H1 (cell line): ENCODE data around the gene LUC7L3. TPM values are rescaled to one million over a fixed set of nuclear protein-coding genes. Genes with fewer than 3 reads are reported as not detected.

Experiments used
- CTCF ChIA-PET: fragments of 300-600 bp; sonication (Branson Sonifier 250); formaldehyde crosslinking; loops from one replicate; lab custom pipeline; 2021; ENCODE audit not compliant: partially characterized antibody; lab: Charles Lee
- POLR2A ChIA-PET: fragments of 300-600 bp; sonication (Branson Sonifier 250); formaldehyde crosslinking; loops from one replicate; lab custom pipeline; 2021; ENCODE audit warnings: inconsistent platforms; ENCODE audit not compliant: partially characterized antibody; lab: Charles Lee
- DNase-seq, 2 experiments: peaks; one replicate each; pipeline versions ENCODE4 v3.0.0 to v3.0.0-alpha.2; 2010 to 2022; ENCODE audit warnings: low spot score in 2 of 2, low read depth in 1 of 2, mixed read lengths in 1 of 2
- FAIRE-seq: peaks from 2 replicates; lab custom pipeline; 2011; peaks lifted over from hg19 to GRCh38; lab: Jason Lieb, UNC
- H2AFZ ChIP-seq: 2 replicates; pipeline ENCODE4 v1.8.1; 2012; ENCODE audit warnings: low read length, inconsistent platforms
- H2AK5ac ChIP-seq: 2 replicates; pipeline ENCODE4 v1.6.1; 2013; ENCODE audit warnings: low read depth, low read length
- H2BK120ac ChIP-seq: replicated peaks from 2 replicates; pipeline ENCODE3; 2013; ENCODE audit warnings: low read depth, low read length, inconsistent platforms
- H2BK12ac ChIP-seq: 2 replicates; pipeline ENCODE4 v1.6.1; 2013; ENCODE audit warnings: low read depth, low read length
- H2BK15ac ChIP-seq: 2 replicates; pipeline ENCODE4 v1.6.1; 2013; ENCODE audit warnings: low read length
- H2BK20ac ChIP-seq: 2 replicates; pipeline ENCODE4 v1.6.1; 2013; ENCODE audit warnings: low read length
- H2BK5ac ChIP-seq: 2 replicates; pipeline ENCODE4 v1.6.1; 2013; ENCODE audit warnings: low read depth, low read length
- H3K14ac ChIP-seq: 2 replicates; pipeline ENCODE4 v1.6.1; 2013; ENCODE audit warnings: inconsistent platforms; ENCODE audit not compliant: insufficient read length
- H3K18ac ChIP-seq: 2 replicates; pipeline ENCODE4 v1.6.1; 2013; ENCODE audit warnings: low read length; ENCODE audit errors: extremely low read depth
- H3K23ac ChIP-seq: 2 replicates; pipeline ENCODE4 v1.6.1; 2013; ENCODE audit warnings: inconsistent platforms; ENCODE audit not compliant: insufficient read length
- H3K23me2 ChIP-seq: 2 replicates; pipeline ENCODE4 v1.6.1; 2013; ENCODE audit warnings: low read depth, low read length
- H3K27ac ChIP-seq: 2 replicates; pipeline ENCODE4 v1.6.1; 2011; ENCODE audit warnings: low read depth, low read length, inconsistent platforms
- H3K27me3 ChIP-seq, 4 experiments: replicated peaks in 1 of 4; 1 replicate in 1 of 4; 2 replicates in 3 of 4; pipeline versions ENCODE4 v1.6.1 to v1.8.1; 2011 to 2013; ENCODE audit warnings: low read length in 3 of 4, mild to moderate bottlenecking in 3 of 4, inconsistent platforms in 2 of 4, mixed read lengths in 2 of 4, moderate library complexity in 1 of 4; ENCODE audit not compliant: control insufficient read depth in 3 of 4, insufficient read depth in 3 of 4; ENCODE audit errors: extremely low read depth in 1 of 4
- H3K36me3 ChIP-seq, 4 experiments: 2 replicates each; pipeline versions ENCODE4 v1.6.1 to v1.8.1; 2011 to 2013; ENCODE audit warnings: mild to moderate bottlenecking in 4 of 4, low read length in 3 of 4, moderate library complexity in 2 of 4, control low read depth in 1 of 4, inconsistent platforms in 1 of 4; ENCODE audit not compliant: insufficient read depth in 4 of 4, control insufficient read depth in 2 of 4
- H3K4ac ChIP-seq: replicated peaks from 2 replicates; pipeline ENCODE3; 2013; ENCODE audit warnings: low read length, low read depth, mixed read lengths, inconsistent platforms; ENCODE audit not compliant: insufficient read length
- H3K4me1 ChIP-seq, 4 experiments: replicated peaks in 1 of 4; 1 replicate in 1 of 4; 2 replicates in 3 of 4; pipeline versions ENCODE4 v1.6.1 to v1.8.1; 2011 to 2013; ENCODE audit warnings: low read length in 3 of 4, inconsistent platforms in 2 of 4, mixed read lengths in 1 of 4; ENCODE audit not compliant: insufficient read depth in 4 of 4, control insufficient read depth in 3 of 4
- H3K4me2 ChIP-seq, 2 experiments: 2 replicates each; pipeline versions ENCODE4 v1.6.1 to v1.8.1; 2011 to 2013; ENCODE audit warnings: low read depth in 2 of 2, low read length in 2 of 2, control low read depth in 1 of 2, inconsistent platforms in 1 of 2, mild to moderate bottlenecking in 1 of 2; ENCODE audit not compliant: insufficient read depth in 1 of 2
- H3K4me3 ChIP-seq, 4 experiments: fragments of 200-600, 300-600 bp in 1 of 4; sonication (generic), shearing (Covaris generic), sonication (Bioruptor Twin) in 1 of 4; 2 replicates each; pipeline versions ENCODE4 v1.5.1 to v1.8.1; 2011 to 2016; ENCODE audit warnings: low read length in 4 of 4, low read depth in 3 of 4, control low read depth in 2 of 4, inconsistent platforms in 2 of 4, mild to moderate bottlenecking in 2 of 4, mixed read lengths in 1 of 4, moderate library complexity in 1 of 4; ENCODE audit not compliant: insufficient read depth in 2 of 4; ENCODE audit errors: extremely low read depth in 1 of 4
- H3K56ac ChIP-seq: replicated peaks from 2 replicates; pipeline ENCODE3; 2013; ENCODE audit warnings: low read depth, mild to moderate bottlenecking, mixed read lengths, low read length, inconsistent platforms; ENCODE audit not compliant: insufficient read length
- H3K79me1 ChIP-seq: 2 replicates; pipeline ENCODE4 v1.6.1; 2013; ENCODE audit warnings: low read depth, low read length, control low read depth
- H3K79me2 ChIP-seq, 2 experiments: 2 replicates each; pipeline versions ENCODE4 v1.6.1 to v1.8.1; 2012 to 2013; ENCODE audit warnings: low read length in 2 of 2, mild to moderate bottlenecking in 2 of 2, inconsistent platforms in 1 of 2; ENCODE audit not compliant: insufficient read depth in 2 of 2, control insufficient read depth in 1 of 2
- H3K9ac ChIP-seq, 4 experiments: replicated peaks in 1 of 4; 1 replicate in 1 of 4; 2 replicates in 3 of 4; pipeline versions ENCODE4 v1.6.1 to v1.8.1; 2011 to 2013; ENCODE audit warnings: low read depth in 3 of 4, low read length in 3 of 4, control low read depth in 2 of 4, mild to moderate bottlenecking in 2 of 4, moderate library complexity in 2 of 4, inconsistent platforms in 1 of 4; ENCODE audit errors: extremely low read depth in 1 of 4
- H3K9me3 ChIP-seq, 2 experiments: 2 replicates each; pipeline versions ENCODE4 v1.6.1 to v1.8.1; 2012 to 2013; ENCODE audit warnings: mild to moderate bottlenecking in 2 of 2, moderate library complexity in 2 of 2, control low read depth in 1 of 2, inconsistent platforms in 1 of 2, low read depth in 1 of 2, low read length in 1 of 2, mixed read lengths in 1 of 2; ENCODE audit not compliant: insufficient read depth in 2 of 2
- H4K20me1 ChIP-seq, 2 experiments: replicated peaks in 1 of 2; 2 replicates each; pipeline versions ENCODE3 to v1.8.1; 2011 to 2013; ENCODE audit warnings: inconsistent platforms in 2 of 2, low read length in 2 of 2, mild to moderate bottlenecking in 1 of 2; ENCODE audit not compliant: insufficient read depth in 2 of 2, control insufficient read depth in 1 of 2
- H4K5ac ChIP-seq: 2 replicates; pipeline ENCODE4 v1.6.1; 2013; ENCODE audit warnings: low read length, low read depth, mixed read lengths, inconsistent platforms; ENCODE audit not compliant: insufficient read length
- H4K8ac ChIP-seq: 2 replicates; pipeline ENCODE4 v1.8.0; 2013; ENCODE audit warnings: mild to moderate bottlenecking, moderate library complexity, low read length, inconsistent platforms; ENCODE audit not compliant: insufficient read depth; ENCODE audit errors: extremely low read depth
- H4K91ac ChIP-seq: replicated peaks from 2 replicates; pipeline ENCODE3; 2013; ENCODE audit warnings: low read length, mixed read lengths, inconsistent platforms; ENCODE audit not compliant: insufficient read length
- ATF2 ChIP-seq: IDR thresholded peaks from 2 replicates; pipeline ENCODE4 v1.6.1; 2012; ENCODE audit warnings: low read length, inconsistent platforms
- BRCA1 ChIP-seq: IDR thresholded peaks from 2 replicates; pipeline ENCODE4 v1.6.1; 2012; ENCODE audit warnings: low read depth, low read length, improper control_type of control experiment
- EP300 ChIP-seq, 2 experiments: IDR thresholded peaks; 1 replicate in 1 of 2; 2 replicates in 1 of 2; pipeline ENCODE4 v1.6.1; 2011 to 2012; ENCODE audit warnings: low read depth in 2 of 2, low read length in 2 of 2, mild to moderate bottlenecking in 2 of 2, borderline replicate concordance in 1 of 2, inconsistent platforms in 1 of 2, moderate library complexity in 1 of 2
- NRF1 ChIP-seq: IDR thresholded peaks from 2 replicates; pipeline ENCODE4 v1.6.1; 2011; ENCODE audit warnings: mild to moderate bottlenecking, low read depth, low read length, improper control_type of control experiment
- POU5F1 ChIP-seq: IDR thresholded peaks from 2 replicates; pipeline ENCODE4 v1.6.1; 2011; ENCODE audit warnings: low read depth, mild to moderate bottlenecking, low read length, moderate library complexity
- RAD21 ChIP-seq, 2 experiments: IDR thresholded peaks in 1 of 2; conservative IDR thresholded peaks in 1 of 2; 2 replicates each; pipeline ENCODE4 v1.6.1; 2011; ENCODE audit warnings: low read depth in 2 of 2, low read length in 2 of 2, improper control_type of control experiment in 1 of 2, inconsistent platforms in 1 of 2, mild to moderate bottlenecking in 1 of 2, moderate library complexity in 1 of 2
- RXRA ChIP-seq: IDR thresholded peaks from 2 replicates; pipeline ENCODE4 v1.6.1; 2011; ENCODE audit warnings: low read depth, mild to moderate bottlenecking, low read length, moderate library complexity; ENCODE audit not compliant: insufficient read depth
- SIRT6 ChIP-seq: IDR thresholded peaks from one replicate; pipeline ENCODE4 v1.7.1; 2012; ENCODE audit warnings: low read length, inconsistent platforms
- SP4 ChIP-seq: IDR thresholded peaks from 2 replicates; pipeline ENCODE4 v1.6.1; 2012; ENCODE audit warnings: low read length, inconsistent platforms
- TBP ChIP-seq: IDR thresholded peaks from 2 replicates; pipeline ENCODE4 v1.6.1; 2011; ENCODE audit warnings: low read depth, low read length, improper control_type of control experiment
- YY1 ChIP-seq: IDR thresholded peaks from 2 replicates; pipeline ENCODE4 v1.6.1; 2011; ENCODE audit warnings: low read depth, mild to moderate bottlenecking, low read length
- WGBS, 2 experiments: shearing (Covaris generic) in 1 of 2; methylation state at CpG; one replicate each; pipeline versions ENCODE4 v1.1.6 to v1.1.7; 2013 to 2015; ENCODE audit warnings: low lambda C conversion rate in 2 of 2, mixed read lengths in 2 of 2, inconsistent platforms in 1 of 2, low coverage in 1 of 2, missing lambda C conversion rate in 1 of 2; ENCODE audit not compliant: insufficient replicate concordance in 2 of 2, insufficient coverage in 1 of 2, insufficient read length in 1 of 2; ENCODE audit errors: extremely low coverage in 1 of 2, missing lambda C conversion rate in 1 of 2; 5-methylcytosine and 5-hydroxymethylcytosine counted together
- polyA plus RNA-seq, 7 experiments: library from polyadenylated mRNA; depleted of rRNA in 3 of 7; stranded (reverse) in 5 of 7; unstranded in 2 of 7; fragments of >200 nt in 5 of 7; fragments of 200-250 nt in 2 of 7; gene quantifications; 1 replicate in 5 of 7; 2 replicates in 1 of 7; 4 replicates in 1 of 7; pipeline versions ENCODE4 v1.2.1 to v1.2.3, GENCODE V29; 2011 to 2013; ENCODE audit warnings: missing spikeins in 2 of 7, mixed read lengths in 2 of 7
- total RNA-seq: library from RNA; stranded (reverse); fragmentation: NEBNext Ultra II Directional; extraction: Animal tissue kit (Norgen Biotek cat#: 25700); gene quantifications from 2 replicates; pipeline ENCODE4 v1.2.1, GENCODE V29; 2021
- TF ChIP-seq, protein P1 (sequence below): IDR thresholded peaks from 2 replicates; pipeline ENCODE4 v1.6.1; 2012; ENCODE audit warnings: inconsistent platforms

The LUC7L3 gene
- total and polyA plus RNA-seq, 2 of the 8 experiments (the other 6 are each of a cell fraction or from before 2014, with no cell fraction given), result 102 to 126 TPM

DNA sequence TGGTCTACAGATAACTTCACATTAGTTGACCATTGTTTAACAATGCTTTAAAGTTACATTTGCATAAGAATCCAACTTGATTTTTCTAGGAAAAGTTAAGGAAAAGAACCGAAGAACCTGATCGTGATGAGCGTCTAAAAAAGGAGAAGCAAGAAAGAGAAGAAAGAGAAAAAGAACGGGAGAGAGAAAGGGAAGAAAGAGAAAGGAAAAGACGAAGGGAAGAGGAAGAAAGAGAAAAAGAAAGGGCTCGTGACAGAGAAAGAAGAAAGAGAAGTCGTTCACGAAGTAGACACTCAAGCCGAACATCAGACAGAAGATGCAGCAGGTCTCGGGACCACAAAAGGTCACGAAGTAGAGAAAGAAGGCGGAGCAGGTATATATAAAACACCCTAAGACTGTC, 26.2 kb downstream of the LUC7L3 start:
- H2BK5ac ChIP-seq, result no peak overlapping the region
- H3K4ac ChIP-seq, result no peak overlapping the region
- H2BK120ac ChIP-seq, result no peak overlapping the region
- no peaks in the 10 kb centered on the region for H3K9me3 ChIP-seq
- no peak overlapping the region for H3K14ac ChIP-seq
- no peak for FAIRE-seq
- H3K23me2 ChIP-seq, result no peaks in the 10 kb centered on the region
- WGBS, 2 experiments, result 88% methylated on average over 12 of the region's 12 CpGs; no CpG with 5 or more reads in 1 of the 2 experiments
- H4K5ac ChIP-seq, result no peak overlapping the region
- H2AK5ac ChIP-seq, result no peak overlapping the region
- H3K4me3 ChIP-seq, result no peak overlapping the region
- no peak overlapping the region for H2BK12ac ChIP-seq
- no peaks in the 10 kb centered on the region; the same call in 1 of the 2 replicates for H3K79me1 ChIP-seq
- H2BK15ac ChIP-seq, result no peak overlapping the region
- no peak overlapping the region for H4K91ac ChIP-seq
- H2AFZ ChIP-seq, result no peak overlapping the region
- ChIA-PET CTCF (interaction anchor here (0.7 to 1.6 kb wide), 2 partner anchors 10 to 195 kb away, joined by 3 to 4 read pairs; no protein-coding TSS in a partner anchor), POLR2A (no interaction called here)
- no peak overlapping the region for H3K18ac ChIP-seq
- H3K4me1 ChIP-seq, result no peaks in the 10 kb centered on the region
- peaks cover 46 to 97% (median 83%) of the 10 kb centered on the region in 4 experiments for H3K36me3 ChIP-seq
- H3K9ac ChIP-seq, result no peak overlapping the region
- 0 out of 4 replicates have a peak, but pooled peaks cover 0 to 9% of the 10 kb centered on the region in 2 experiments for H3K79me2 ChIP-seq
- H3K56ac ChIP-seq, result no peak overlapping the region
- H3K27me3 ChIP-seq, result no peaks in the 10 kb centered on the region
- no peak overlapping the region for H2BK20ac ChIP-seq
- H3K27ac ChIP-seq, result no peak overlapping the region
- DNase-seq, result no peak
- H3K4me2 ChIP-seq, result no peak overlapping the region
- no peak overlapping the region for H3K23ac ChIP-seq
- H4K20me1 ChIP-seq, result peaks cover 5 to 11% of the 10 kb centered on the region in 2 experiments
- no peak overlapping the region; the same call in 1 of the 2 replicates for H4K8ac ChIP-seq
- TF ChIP-seq, protein P1, sequence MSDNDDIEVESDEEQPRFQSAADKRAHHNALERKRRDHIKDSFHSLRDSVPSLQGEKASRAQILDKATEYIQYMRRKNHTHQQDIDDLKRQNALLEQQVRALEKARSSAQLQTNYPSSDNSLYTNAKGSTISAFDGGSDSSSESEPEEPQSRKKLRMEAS, result no peak
- TF ChIP-seq RAD21 (IDR thresholded peaks at IDR 0.05 in 1 of 2, conservative IDR thresholded peaks at IDR 0.05 in 1 of 2; ENCODE audit: low read depth in 2 of 2, low read length in 2 of 2) (no peak), NRF1 (no peak), RXRA (no peak), BRCA1 (no peak), EP300 (IDR thresholded peaks at IDR 0.05; ENCODE audit: borderline replicate concordance in 1 of 2, low read depth in 2 of 2, low read length in 2 of 2) (no peak), TBP (no peak), SIRT6 (no peak), ATF2 (no peak), SP4 (no peak), POU5F1 (no peak), YY1 (no peak)
